ENCODE measurements around the gene RYR1.

Gene RYR1

DNA sequence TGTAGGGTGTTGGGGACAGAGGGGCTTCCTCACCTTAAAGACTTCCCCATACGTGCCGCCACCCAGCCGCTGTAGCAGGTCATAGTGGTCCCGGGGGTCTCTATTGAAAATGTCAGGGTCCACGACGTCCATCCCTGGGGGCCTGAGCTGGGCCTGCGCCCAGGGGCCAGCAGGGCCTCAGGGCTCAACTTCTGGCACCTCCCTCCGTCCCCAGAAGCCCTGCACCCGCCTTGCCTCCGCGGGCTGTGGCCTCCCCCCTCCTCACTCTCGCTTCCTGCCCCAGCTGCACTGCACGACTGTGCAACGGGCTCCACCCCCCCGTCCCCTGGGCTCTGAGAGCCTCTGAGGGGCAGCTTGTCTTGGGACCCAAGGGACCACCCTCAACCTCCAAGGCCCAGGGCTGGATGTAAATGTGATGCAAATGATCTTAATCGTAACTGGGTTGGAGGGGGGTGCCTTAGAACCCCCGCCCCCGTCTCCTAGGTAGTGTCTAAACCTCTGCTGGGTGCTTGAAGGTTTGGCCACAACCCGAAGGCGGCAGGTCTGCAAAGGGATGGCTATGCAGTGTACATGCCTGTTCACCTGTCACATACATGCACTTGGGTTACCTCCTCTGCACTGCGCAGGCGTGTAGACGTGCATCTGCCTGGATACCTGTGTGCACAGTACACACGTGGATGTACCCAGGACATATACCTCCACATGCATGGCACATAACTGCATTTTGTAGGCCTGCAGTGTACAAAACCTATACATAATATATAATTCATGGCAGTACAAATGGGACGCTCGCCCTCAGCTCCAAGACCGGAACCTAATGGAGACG is 184.5 kb downstream of the RYR1 start, which contains the start of gene MAP4K1:
Gene MAP4K1 (minus strand): TSS at position 190 of the 826 bp plus-strand sequence. CDS start 58 bp downstream, at position 132.
- DNase-seq (ENCODE audit: low read depth in 1 of 2, low spot score in 1 of 2): peak; percentile 49 to 57
- H3K4me3 ChIP-seq (replicated peaks; ENCODE audit: insufficient read depth, low read length): peak within 1 kb of the TSS; percentile 88
- TF ChIP-seq SPI1 (IDR thresholded peaks at IDR 0.05; ENCODE audit: borderline replicate concordance, low read depth) (no peak), POLR2AphosphoS5 (IDR thresholded peaks at IDR 0.05; ENCODE audit: low read depth) (no peak), GABPA (IDR thresholded peaks at IDR 0.05; ENCODE audit: low read depth) (no peak)
- TF ChIP-seq, protein P1, sequence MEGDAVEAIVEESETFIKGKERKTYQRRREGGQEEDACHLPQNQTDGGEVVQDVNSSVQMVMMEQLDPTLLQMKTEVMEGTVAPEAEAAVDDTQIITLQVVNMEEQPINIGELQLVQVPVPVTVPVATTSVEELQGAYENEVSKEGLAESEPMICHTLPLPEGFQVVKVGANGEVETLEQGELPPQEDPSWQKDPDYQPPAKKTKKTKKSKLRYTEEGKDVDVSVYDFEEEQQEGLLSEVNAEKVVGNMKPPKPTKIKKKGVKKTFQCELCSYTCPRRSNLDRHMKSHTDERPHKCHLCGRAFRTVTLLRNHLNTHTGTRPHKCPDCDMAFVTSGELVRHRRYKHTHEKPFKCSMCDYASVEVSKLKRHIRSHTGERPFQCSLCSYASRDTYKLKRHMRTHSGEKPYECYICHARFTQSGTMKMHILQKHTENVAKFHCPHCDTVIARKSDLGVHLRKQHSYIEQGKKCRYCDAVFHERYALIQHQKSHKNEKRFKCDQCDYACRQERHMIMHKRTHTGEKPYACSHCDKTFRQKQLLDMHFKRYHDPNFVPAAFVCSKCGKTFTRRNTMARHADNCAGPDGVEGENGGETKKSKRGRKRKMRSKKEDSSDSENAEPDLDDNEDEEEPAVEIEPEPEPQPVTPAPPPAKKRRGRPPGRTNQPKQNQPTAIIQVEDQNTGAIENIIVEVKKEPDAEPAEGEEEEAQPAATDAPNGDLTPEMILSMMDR (IDR thresholded peaks at IDR 0.05; ENCODE audit: insufficient read depth, low read length): no peak
- TF ChIP-seq, protein P2, sequence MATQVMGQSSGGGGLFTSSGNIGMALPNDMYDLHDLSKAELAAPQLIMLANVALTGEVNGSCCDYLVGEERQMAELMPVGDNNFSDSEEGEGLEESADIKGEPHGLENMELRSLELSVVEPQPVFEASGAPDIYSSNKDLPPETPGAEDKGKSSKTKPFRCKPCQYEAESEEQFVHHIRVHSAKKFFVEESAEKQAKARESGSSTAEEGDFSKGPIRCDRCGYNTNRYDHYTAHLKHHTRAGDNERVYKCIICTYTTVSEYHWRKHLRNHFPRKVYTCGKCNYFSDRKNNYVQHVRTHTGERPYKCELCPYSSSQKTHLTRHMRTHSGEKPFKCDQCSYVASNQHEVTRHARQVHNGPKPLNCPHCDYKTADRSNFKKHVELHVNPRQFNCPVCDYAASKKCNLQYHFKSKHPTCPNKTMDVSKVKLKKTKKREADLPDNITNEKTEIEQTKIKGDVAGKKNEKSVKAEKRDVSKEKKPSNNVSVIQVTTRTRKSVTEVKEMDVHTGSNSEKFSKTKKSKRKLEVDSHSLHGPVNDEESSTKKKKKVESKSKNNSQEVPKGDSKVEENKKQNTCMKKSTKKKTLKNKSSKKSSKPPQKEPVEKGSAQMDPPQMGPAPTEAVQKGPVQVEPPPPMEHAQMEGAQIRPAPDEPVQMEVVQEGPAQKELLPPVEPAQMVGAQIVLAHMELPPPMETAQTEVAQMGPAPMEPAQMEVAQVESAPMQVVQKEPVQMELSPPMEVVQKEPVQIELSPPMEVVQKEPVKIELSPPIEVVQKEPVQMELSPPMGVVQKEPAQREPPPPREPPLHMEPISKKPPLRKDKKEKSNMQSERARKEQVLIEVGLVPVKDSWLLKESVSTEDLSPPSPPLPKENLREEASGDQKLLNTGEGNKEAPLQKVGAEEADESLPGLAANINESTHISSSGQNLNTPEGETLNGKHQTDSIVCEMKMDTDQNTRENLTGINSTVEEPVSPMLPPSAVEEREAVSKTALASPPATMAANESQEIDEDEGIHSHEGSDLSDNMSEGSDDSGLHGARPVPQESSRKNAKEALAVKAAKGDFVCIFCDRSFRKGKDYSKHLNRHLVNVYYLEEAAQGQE (IDR thresholded peaks at IDR 0.05; ENCODE audit: insufficient replicate concordance, low read depth): no peak
- no peaks in the 10 kb centered on the region for H3K27me3 ChIP-seq (ENCODE audit: insufficient read depth, poor library complexity, severe bottlenecking)
- peak within 1 kb of the TSS; percentile 81 for H3K27ac ChIP-seq (replicated peaks)

DNA sequence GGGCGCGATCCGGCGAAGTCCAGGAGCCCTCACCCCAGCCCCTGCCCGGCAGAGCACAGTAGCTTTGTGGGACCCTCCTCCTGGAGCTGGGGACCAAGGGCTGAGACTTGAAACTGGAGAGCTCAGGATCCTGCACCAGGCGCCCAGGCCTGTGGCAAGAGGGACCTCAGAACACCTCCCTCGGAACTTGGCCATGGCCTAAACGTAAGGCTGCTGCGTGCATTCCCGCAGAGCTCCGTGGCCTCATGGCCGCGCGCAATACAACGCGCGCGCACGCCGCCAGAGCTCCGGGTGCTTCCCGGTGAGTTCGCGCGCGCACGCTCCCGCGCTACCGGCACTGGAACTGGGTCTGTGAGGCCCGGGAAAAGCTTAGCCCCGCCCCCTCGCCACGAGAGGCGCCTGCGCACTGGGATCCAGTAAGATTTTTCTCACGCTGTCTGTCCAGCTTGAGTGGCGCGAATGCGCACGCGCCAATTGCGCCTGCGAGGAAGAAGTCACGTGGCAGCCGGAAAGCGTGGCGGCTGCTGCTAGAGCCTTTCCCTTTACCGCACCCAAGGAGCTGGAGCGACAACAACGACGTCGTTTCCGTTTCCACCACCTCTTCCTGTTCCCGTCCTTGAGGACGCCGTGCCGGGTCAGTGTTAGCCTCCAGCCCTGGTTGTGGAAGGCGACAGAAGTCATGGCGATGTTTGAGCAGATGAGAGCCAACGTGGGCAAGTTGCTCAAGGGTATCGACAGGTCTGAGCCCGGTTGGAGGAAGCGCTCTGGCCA is 185.3 kb downstream of the RYR1 start, which contains the start of gene EIF3K:
Gene EIF3K (plus strand): TSS at position 599 of the 771 bp plus-strand sequence. CDS start 81 bp downstream, at position 680.
- Histone ChIP-seq H3K27ac (replicated peaks) (peak within 1 kb of the TSS; percentile 81), H3K4me3 (replicated peaks; ENCODE audit: insufficient read depth, low read length) (peak within 1 kb of the TSS; percentile 88), H3K27me3 (ENCODE audit: insufficient read depth, poor library complexity, severe bottlenecking) (no peaks in the 10 kb centered on the region)
- TF ChIP-seq GABPA (IDR thresholded peaks at IDR 0.05; ENCODE audit: low read depth) (peak; percentile 85), SPI1 (IDR thresholded peaks at IDR 0.05; ENCODE audit: borderline replicate concordance, low read depth) (peak; percentile 67; the same call in 1 of the 2 replicates), POLR2AphosphoS5 (IDR thresholded peaks at IDR 0.05; ENCODE audit: low read depth) (peak; percentile 88)
- TF ChIP-seq, protein P2 (IDR thresholded peaks at IDR 0.05; ENCODE audit: insufficient replicate concordance, low read depth): no peak
- DNase-seq (ENCODE audit: low read depth in 1 of 2, low spot score in 1 of 2): peak; percentile 99 to 100

DNA sequence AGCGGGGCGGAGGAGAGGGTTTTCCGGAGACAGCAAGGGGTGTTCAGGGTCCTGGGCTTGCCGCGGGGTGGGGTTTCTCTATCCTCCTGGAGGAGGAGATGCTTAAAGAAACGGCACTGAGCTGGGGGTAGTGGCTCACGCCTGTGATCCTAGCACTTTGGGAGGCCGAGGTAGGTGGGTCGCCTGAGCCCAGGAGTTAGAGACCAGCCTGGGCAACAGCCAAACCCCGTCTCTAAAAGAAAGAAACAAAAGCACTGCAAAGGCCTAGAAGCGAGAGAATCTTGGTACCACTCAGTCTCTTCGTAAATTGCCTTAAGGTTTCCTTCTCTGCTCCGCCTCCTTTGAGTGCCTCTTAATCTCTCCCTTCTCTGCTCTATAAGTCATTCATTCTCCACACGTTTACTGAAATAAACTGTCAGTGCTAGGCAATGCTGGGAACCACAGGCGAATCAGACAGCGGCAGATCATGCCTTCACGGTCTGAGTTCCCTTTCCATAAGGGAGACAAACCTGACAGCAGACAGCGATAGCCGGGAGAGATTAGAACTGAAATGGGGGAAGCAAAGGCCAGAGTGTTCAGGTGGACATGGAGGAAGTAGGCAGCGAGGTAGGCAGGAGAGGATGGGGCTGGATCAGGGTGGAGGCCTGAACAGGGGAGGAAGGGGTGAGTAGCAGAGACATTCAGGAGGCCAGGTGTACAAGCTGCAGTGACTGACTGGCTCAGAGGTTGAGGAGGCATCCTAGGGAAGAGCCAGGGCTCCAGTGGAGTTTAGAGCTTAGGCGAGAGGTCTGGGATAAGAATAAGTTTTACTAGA is 186.1 kb downstream of the RYR1 start:
- Histone ChIP-seq H3K4me3 (replicated peaks; ENCODE audit: insufficient read depth, low read length) (peak overlapping the region; percentile 88), H3K27ac (replicated peaks) (peak overlapping the region; percentile 80), H3K27me3 (ENCODE audit: insufficient read depth, poor library complexity, severe bottlenecking) (no peaks in the 10 kb centered on the region)
- TF ChIP-seq, protein P2 (IDR thresholded peaks at IDR 0.05; ENCODE audit: insufficient replicate concordance, low read depth): no peak
- TF ChIP-seq GABPA (IDR thresholded peaks at IDR 0.05; ENCODE audit: low read depth) (no peak), POLR2AphosphoS5 (IDR thresholded peaks at IDR 0.05; ENCODE audit: low read depth) (no peak), SPI1 (IDR thresholded peaks at IDR 0.05; ENCODE audit: borderline replicate concordance, low read depth) (no peak)
- TF ChIP-seq, protein P1 (IDR thresholded peaks at IDR 0.05; ENCODE audit: insufficient read depth, low read length): no peak
- peak in 1 of 2 experiments; percentile 9 for DNase-seq (ENCODE audit: low read depth in 1 of 2, low spot score in 1 of 2)

All from HL-60 (cell line).